H1 (cell line): ENCODE results near the gene TIMM22. TPM values are rescaled to one million over a fixed set of nuclear protein-coding genes. Genes with fewer than 3 reads are reported as not detected.

ENCODE experiments used
- CTCF ChIA-PET: fragments of 300-600 bp; sonication (Branson Sonifier 250); formaldehyde crosslinking; loops from one replicate; lab custom pipeline; 2021; ENCODE audit not compliant: partially characterized antibody; lab: Charles Lee
- POLR2A ChIA-PET: fragments of 300-600 bp; sonication (Branson Sonifier 250); formaldehyde crosslinking; loops from one replicate; lab custom pipeline; 2021; ENCODE audit warnings: inconsistent platforms; ENCODE audit not compliant: partially characterized antibody; lab: Charles Lee
- DNase-seq, 2 experiments: peaks; one replicate each; pipeline versions ENCODE4 v3.0.0 to v3.0.0-alpha.2; 2010 to 2022; ENCODE audit warnings: low spot score in 2 of 2, low read depth in 1 of 2, mixed read lengths in 1 of 2
- FAIRE-seq: peaks from 2 replicates; lab custom pipeline; 2011; peaks lifted over from hg19 to GRCh38; lab: Jason Lieb, UNC
- H2AFZ ChIP-seq: 2 replicates; pipeline ENCODE4 v1.8.1; 2012; ENCODE audit warnings: low read length, inconsistent platforms
- H2AK5ac ChIP-seq: 2 replicates; pipeline ENCODE4 v1.6.1; 2013; ENCODE audit warnings: low read depth, low read length
- H2BK120ac ChIP-seq: replicated peaks from 2 replicates; pipeline ENCODE3; 2013; ENCODE audit warnings: low read depth, low read length, inconsistent platforms
- H2BK12ac ChIP-seq: 2 replicates; pipeline ENCODE4 v1.6.1; 2013; ENCODE audit warnings: low read depth, low read length
- H2BK15ac ChIP-seq: 2 replicates; pipeline ENCODE4 v1.6.1; 2013; ENCODE audit warnings: low read length
- H2BK20ac ChIP-seq: 2 replicates; pipeline ENCODE4 v1.6.1; 2013; ENCODE audit warnings: low read length
- H2BK5ac ChIP-seq: 2 replicates; pipeline ENCODE4 v1.6.1; 2013; ENCODE audit warnings: low read depth, low read length
- H3K14ac ChIP-seq: 2 replicates; pipeline ENCODE4 v1.6.1; 2013; ENCODE audit warnings: inconsistent platforms; ENCODE audit not compliant: insufficient read length
- H3K18ac ChIP-seq: 2 replicates; pipeline ENCODE4 v1.6.1; 2013; ENCODE audit warnings: low read length; ENCODE audit errors: extremely low read depth
- H3K23ac ChIP-seq: 2 replicates; pipeline ENCODE4 v1.6.1; 2013; ENCODE audit warnings: inconsistent platforms; ENCODE audit not compliant: insufficient read length
- H3K23me2 ChIP-seq: 2 replicates; pipeline ENCODE4 v1.6.1; 2013; ENCODE audit warnings: low read depth, low read length
- H3K27ac ChIP-seq: 2 replicates; pipeline ENCODE4 v1.6.1; 2011; ENCODE audit warnings: low read depth, low read length, inconsistent platforms
- H3K27me3 ChIP-seq, 4 experiments: replicated peaks in 1 of 4; 1 replicate in 1 of 4; 2 replicates in 3 of 4; pipeline versions ENCODE4 v1.6.1 to v1.8.1; 2011 to 2013; ENCODE audit warnings: low read length in 3 of 4, mild to moderate bottlenecking in 3 of 4, inconsistent platforms in 2 of 4, mixed read lengths in 2 of 4, moderate library complexity in 1 of 4; ENCODE audit not compliant: control insufficient read depth in 3 of 4, insufficient read depth in 3 of 4; ENCODE audit errors: extremely low read depth in 1 of 4
- H3K36me3 ChIP-seq, 4 experiments: 2 replicates each; pipeline versions ENCODE4 v1.6.1 to v1.8.1; 2011 to 2013; ENCODE audit warnings: mild to moderate bottlenecking in 4 of 4, low read length in 3 of 4, moderate library complexity in 2 of 4, control low read depth in 1 of 4, inconsistent platforms in 1 of 4; ENCODE audit not compliant: insufficient read depth in 4 of 4, control insufficient read depth in 2 of 4
- H3K4ac ChIP-seq: replicated peaks from 2 replicates; pipeline ENCODE3; 2013; ENCODE audit warnings: low read length, low read depth, mixed read lengths, inconsistent platforms; ENCODE audit not compliant: insufficient read length
- H3K4me1 ChIP-seq, 4 experiments: replicated peaks in 1 of 4; 1 replicate in 1 of 4; 2 replicates in 3 of 4; pipeline versions ENCODE4 v1.6.1 to v1.8.1; 2011 to 2013; ENCODE audit warnings: low read length in 3 of 4, inconsistent platforms in 2 of 4, mixed read lengths in 1 of 4; ENCODE audit not compliant: insufficient read depth in 4 of 4, control insufficient read depth in 3 of 4
- H3K4me2 ChIP-seq, 2 experiments: 2 replicates each; pipeline versions ENCODE4 v1.6.1 to v1.8.1; 2011 to 2013; ENCODE audit warnings: low read depth in 2 of 2, low read length in 2 of 2, control low read depth in 1 of 2, inconsistent platforms in 1 of 2, mild to moderate bottlenecking in 1 of 2; ENCODE audit not compliant: insufficient read depth in 1 of 2
- H3K4me3 ChIP-seq, 4 experiments: fragments of 200-600, 300-600 bp in 1 of 4; sonication (generic), shearing (Covaris generic), sonication (Bioruptor Twin) in 1 of 4; 2 replicates each; pipeline versions ENCODE4 v1.5.1 to v1.8.1; 2011 to 2016; ENCODE audit warnings: low read length in 4 of 4, low read depth in 3 of 4, control low read depth in 2 of 4, inconsistent platforms in 2 of 4, mild to moderate bottlenecking in 2 of 4, mixed read lengths in 1 of 4, moderate library complexity in 1 of 4; ENCODE audit not compliant: insufficient read depth in 2 of 4; ENCODE audit errors: extremely low read depth in 1 of 4
- H3K56ac ChIP-seq: replicated peaks from 2 replicates; pipeline ENCODE3; 2013; ENCODE audit warnings: low read depth, mild to moderate bottlenecking, mixed read lengths, low read length, inconsistent platforms; ENCODE audit not compliant: insufficient read length
- H3K79me1 ChIP-seq: 2 replicates; pipeline ENCODE4 v1.6.1; 2013; ENCODE audit warnings: low read depth, low read length, control low read depth
- H3K79me2 ChIP-seq, 2 experiments: 2 replicates each; pipeline versions ENCODE4 v1.6.1 to v1.8.1; 2012 to 2013; ENCODE audit warnings: low read length in 2 of 2, mild to moderate bottlenecking in 2 of 2, inconsistent platforms in 1 of 2; ENCODE audit not compliant: insufficient read depth in 2 of 2, control insufficient read depth in 1 of 2
- H3K9ac ChIP-seq, 4 experiments: replicated peaks in 1 of 4; 1 replicate in 1 of 4; 2 replicates in 3 of 4; pipeline versions ENCODE4 v1.6.1 to v1.8.1; 2011 to 2013; ENCODE audit warnings: low read depth in 3 of 4, low read length in 3 of 4, control low read depth in 2 of 4, mild to moderate bottlenecking in 2 of 4, moderate library complexity in 2 of 4, inconsistent platforms in 1 of 4; ENCODE audit errors: extremely low read depth in 1 of 4
- H3K9me3 ChIP-seq, 2 experiments: 2 replicates each; pipeline versions ENCODE4 v1.6.1 to v1.8.1; 2012 to 2013; ENCODE audit warnings: mild to moderate bottlenecking in 2 of 2, moderate library complexity in 2 of 2, control low read depth in 1 of 2, inconsistent platforms in 1 of 2, low read depth in 1 of 2, low read length in 1 of 2, mixed read lengths in 1 of 2; ENCODE audit not compliant: insufficient read depth in 2 of 2
- H4K20me1 ChIP-seq, 2 experiments: replicated peaks in 1 of 2; 2 replicates each; pipeline versions ENCODE3 to v1.8.1; 2011 to 2013; ENCODE audit warnings: inconsistent platforms in 2 of 2, low read length in 2 of 2, mild to moderate bottlenecking in 1 of 2; ENCODE audit not compliant: insufficient read depth in 2 of 2, control insufficient read depth in 1 of 2
- H4K5ac ChIP-seq: 2 replicates; pipeline ENCODE4 v1.6.1; 2013; ENCODE audit warnings: low read length, low read depth, mixed read lengths, inconsistent platforms; ENCODE audit not compliant: insufficient read length
- H4K8ac ChIP-seq: 2 replicates; pipeline ENCODE4 v1.8.0; 2013; ENCODE audit warnings: mild to moderate bottlenecking, moderate library complexity, low read length, inconsistent platforms; ENCODE audit not compliant: insufficient read depth; ENCODE audit errors: extremely low read depth
- H4K91ac ChIP-seq: replicated peaks from 2 replicates; pipeline ENCODE3; 2013; ENCODE audit warnings: low read length, mixed read lengths, inconsistent platforms; ENCODE audit not compliant: insufficient read length
- BCL11A ChIP-seq, 2 experiments: IDR thresholded peaks; one replicate each; pipeline ENCODE4 v1.6.1; 2011; ENCODE audit warnings: low read depth in 2 of 2, low read length in 2 of 2, mild to moderate bottlenecking in 2 of 2
- CBX5 ChIP-seq: fragments of 300-800, 300-1000 bp; sonication (generic); IDR thresholded peaks from 2 replicates; pipeline ENCODE4 v1.7.1; 2016; ENCODE audit warnings: antibody characterized with exemption, low read length, low read depth
- CBX8 ChIP-seq: fragments of 300-800, 300-1000 bp; sonication (generic); IDR thresholded peaks from 2 replicates; pipeline ENCODE4 v1.7.1; 2016; ENCODE audit warnings: low read depth, low read length, borderline replicate concordance
- KDM5A ChIP-seq: fragments of 200-600 bp; IDR thresholded peaks from 2 replicates; pipeline ENCODE4 v1.7.1; 2012; ENCODE audit warnings: mild to moderate bottlenecking, low read length, inconsistent platforms, mixed read lengths
- RAD21 ChIP-seq, 2 experiments: IDR thresholded peaks in 1 of 2; conservative IDR thresholded peaks in 1 of 2; 2 replicates each; pipeline ENCODE4 v1.6.1; 2011; ENCODE audit warnings: low read depth in 2 of 2, low read length in 2 of 2, improper control_type of control experiment in 1 of 2, inconsistent platforms in 1 of 2, mild to moderate bottlenecking in 1 of 2, moderate library complexity in 1 of 2
- RNF2 ChIP-seq: fragments of 200-900, 300-1000 bp; sonication (generic); IDR thresholded peaks from 2 replicates; pipeline ENCODE4 v1.7.1; 2016; ENCODE audit warnings: borderline replicate concordance, low read depth, mild to moderate bottlenecking, antibody characterized with exemption, low read length; ENCODE audit not compliant: poor library complexity, severe bottlenecking; ENCODE audit errors: missing control alignments
- SIX5 ChIP-seq: IDR thresholded peaks from 2 replicates; pipeline ENCODE4 v1.6.1; 2011; ENCODE audit warnings: mild to moderate bottlenecking, low read depth, low read length
- SP1 ChIP-seq: IDR thresholded peaks from 2 replicates; pipeline ENCODE4 v1.6.1; 2011; ENCODE audit warnings: low read depth, low read length
- TCF12 ChIP-seq: IDR thresholded peaks from 2 replicates; pipeline ENCODE4 v1.6.1; 2011; ENCODE audit warnings: low read depth, mild to moderate bottlenecking, low read length
- ZNF274 ChIP-seq: IDR thresholded peaks from 2 replicates; pipeline ENCODE4 v1.7.0; 2012; ENCODE audit warnings: low read length, borderline replicate concordance; ENCODE audit errors: extremely low read depth
- whole genome bisulfite sequencing, 2 experiments: shearing (Covaris generic) in 1 of 2; methylation state at CpG; one replicate each; pipeline versions ENCODE4 v1.1.6 to v1.1.7; 2013 to 2015; ENCODE audit warnings: low lambda C conversion rate in 2 of 2, mixed read lengths in 2 of 2, inconsistent platforms in 1 of 2, low coverage in 1 of 2, missing lambda C conversion rate in 1 of 2; ENCODE audit not compliant: insufficient replicate concordance in 2 of 2, insufficient coverage in 1 of 2, insufficient read length in 1 of 2; ENCODE audit errors: extremely low coverage in 1 of 2, missing lambda C conversion rate in 1 of 2; 5-methylcytosine and 5-hydroxymethylcytosine counted together
- polyA plus RNA-seq, 7 experiments: library from polyadenylated mRNA; depleted of rRNA in 3 of 7; stranded (reverse) in 5 of 7; unstranded in 2 of 7; fragments of >200 nt in 5 of 7; fragments of 200-250 nt in 2 of 7; gene quantifications; 1 replicate in 5 of 7; 2 replicates in 1 of 7; 4 replicates in 1 of 7; pipeline versions ENCODE4 v1.2.1 to v1.2.3, GENCODE V29; 2011 to 2013; ENCODE audit warnings: missing spikeins in 2 of 7, mixed read lengths in 2 of 7
- total RNA-seq: library from RNA; stranded (reverse); fragmentation: NEBNext Ultra II Directional; extraction: Animal tissue kit (Norgen Biotek cat#: 25700); gene quantifications from 2 replicates; pipeline ENCODE4 v1.2.1, GENCODE V29; 2021
- TF ChIP-seq, protein P1 (sequence below), 3 experiments: IDR thresholded peaks; 1 replicate in 2 of 3; 2 replicates in 1 of 3; pipeline versions ENCODE4 v1.5.1 to v1.6.1; 2011; ENCODE audit warnings: low read length in 3 of 3, mild to moderate bottlenecking in 3 of 3, inconsistent platforms in 2 of 3, low read depth in 1 of 3, moderate library complexity in 1 of 3; ENCODE audit not compliant: insufficient read depth in 1 of 3; ENCODE audit errors: control extremely low read depth in 1 of 3

TIMM22 gene
- total and polyA plus RNA-seq, 2 of the 8 experiments (the other 6 are each of a cell fraction or from before 2014, with no cell fraction given) = 13.8 to 17.4 TPM

DNA sequence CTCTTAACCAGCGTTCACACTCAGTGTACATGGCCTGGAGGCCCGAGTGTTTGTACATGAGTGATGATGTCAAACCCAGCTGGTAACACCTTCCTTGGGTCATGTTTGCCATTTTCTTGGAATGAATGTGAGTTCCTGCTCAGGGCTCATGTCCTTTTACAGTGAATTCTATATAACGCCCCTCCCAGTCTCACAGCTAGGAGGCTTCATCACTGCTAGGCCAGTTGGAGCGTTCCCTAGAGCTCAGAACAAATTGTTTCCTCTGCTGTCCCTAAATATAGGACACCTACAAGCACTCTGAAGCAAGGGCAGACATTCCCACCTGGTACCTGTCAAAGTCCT lies 5.5 kb downstream of the TIMM22 start:
- no peak for FAIRE-seq
- no peak overlapping the region for H2AFZ ChIP-seq
- peaks cover 0 to 5% (median 1%) of the 10 kb centered on the region in 4 experiments; a peak in 5 of 7 replicates for H3K4me1 ChIP-seq
- no peak overlapping the region for H2AK5ac ChIP-seq
- no peak overlapping the region for H4K8ac ChIP-seq
- no peak overlapping the region for H3K27ac ChIP-seq
- TF ChIP-seq RAD21 (IDR thresholded peaks at IDR 0.05 in 1 of 2, conservative IDR thresholded peaks at IDR 0.05 in 1 of 2; ENCODE audit: low read depth in 2 of 2, low read length in 2 of 2) (no peak), CBX8 (no peak), SP1 (no peak), BCL11A (IDR thresholded peaks at IDR 0.05; ENCODE audit: low read depth in 2 of 2, low read length in 2 of 2) (no peak), SIX5 (no peak), RNF2 (no peak), KDM5A (no peak), TCF12 (no peak), ZNF274 (no peak), CBX5 (no peak)
- TF ChIP-seq, protein P1, sequence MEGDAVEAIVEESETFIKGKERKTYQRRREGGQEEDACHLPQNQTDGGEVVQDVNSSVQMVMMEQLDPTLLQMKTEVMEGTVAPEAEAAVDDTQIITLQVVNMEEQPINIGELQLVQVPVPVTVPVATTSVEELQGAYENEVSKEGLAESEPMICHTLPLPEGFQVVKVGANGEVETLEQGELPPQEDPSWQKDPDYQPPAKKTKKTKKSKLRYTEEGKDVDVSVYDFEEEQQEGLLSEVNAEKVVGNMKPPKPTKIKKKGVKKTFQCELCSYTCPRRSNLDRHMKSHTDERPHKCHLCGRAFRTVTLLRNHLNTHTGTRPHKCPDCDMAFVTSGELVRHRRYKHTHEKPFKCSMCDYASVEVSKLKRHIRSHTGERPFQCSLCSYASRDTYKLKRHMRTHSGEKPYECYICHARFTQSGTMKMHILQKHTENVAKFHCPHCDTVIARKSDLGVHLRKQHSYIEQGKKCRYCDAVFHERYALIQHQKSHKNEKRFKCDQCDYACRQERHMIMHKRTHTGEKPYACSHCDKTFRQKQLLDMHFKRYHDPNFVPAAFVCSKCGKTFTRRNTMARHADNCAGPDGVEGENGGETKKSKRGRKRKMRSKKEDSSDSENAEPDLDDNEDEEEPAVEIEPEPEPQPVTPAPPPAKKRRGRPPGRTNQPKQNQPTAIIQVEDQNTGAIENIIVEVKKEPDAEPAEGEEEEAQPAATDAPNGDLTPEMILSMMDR (IDR thresholded peaks at IDR 0.05; ENCODE audit: control extremely low read depth in 1 of 3, insufficient read depth in 1 of 3, low read depth in 1 of 3, low read length in 3 of 3) = no peak
- TF ChIP-seq, all 59 proteins: peak for 0
- Histone ChIP-seq H2BK12ac (no peak overlapping the region), H2BK5ac (no peak overlapping the region), H3K9ac (no peak overlapping the region), H3K14ac (no peak overlapping the region), H3K4me2 (no peak overlapping the region), H3K56ac (no peak overlapping the region), H4K91ac (no peak overlapping the region), H3K9me3 (no peaks in the 10 kb centered on the region), H3K79me1 (peaks cover 7% of the 10 kb centered on the region; the same call in 1 of the 2 replicates), H4K5ac (no peak overlapping the region), H3K23me2 (no peaks in the 10 kb centered on the region), H3K79me2 (peaks cover 0 to 10% of the 10 kb centered on the region in 2 experiments; a peak in 2 of 4 replicates), H2BK120ac (no peak overlapping the region), H3K23ac (no peak overlapping the region), H3K18ac (no peak overlapping the region), H3K36me3 (peaks cover 6 to 28% (median 17%) of the 10 kb centered on the region in 4 experiments), H3K4ac (no peak overlapping the region), H2BK20ac (no peak overlapping the region), H2BK15ac (no peak overlapping the region), H3K27me3 (no peaks in the 10 kb centered on the region), H4K20me1 (peaks cover 2 to 4% of the 10 kb centered on the region in 2 experiments), H3K4me3 (no peak overlapping the region)
- ChIA-PET POLR2A (interaction anchor here (1.4 kb wide), 1 partner anchor 10 kb away, joined by 6 read pairs; no protein-coding TSS in a partner anchor), CTCF (interaction anchor here (0.6 to 12.7 kb wide), 6 partner anchors 12 to 287 kb away, joined by 3 to 144 read pairs (median 3); no protein-coding TSS in a partner anchor)
- WGBS, 2 experiments = 90% methylated on average over 4 of the region's 4 CpGs; no CpG with 5 or more reads in 1 of the 2 experiments
- no peak for DNase-seq
